ENCODE results near the gene NFE2.

DNA sequence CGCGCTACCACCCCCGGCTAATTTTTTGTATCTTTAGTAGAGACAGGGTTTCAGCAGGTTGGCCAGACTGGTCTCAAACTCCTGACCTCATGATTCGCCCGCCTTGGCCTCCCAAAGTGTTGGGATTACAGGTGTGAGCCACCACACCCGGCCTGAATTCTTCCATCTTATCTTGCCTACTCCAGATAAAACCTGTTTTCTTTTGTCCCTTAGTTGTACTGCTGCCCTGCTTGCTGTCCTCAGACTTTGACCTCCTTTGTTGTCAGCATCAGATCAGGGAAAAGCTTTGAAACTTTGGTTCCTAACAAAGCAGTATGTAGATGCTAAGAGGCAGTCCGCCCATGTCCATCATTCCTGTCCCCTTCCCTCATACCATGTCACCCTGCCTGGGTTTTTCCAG, 40.0 kb upstream of the NFE2 start:
- TF ChIP-seq EZH2 (IDR thresholded peaks at IDR 0.05; ENCODE audit: borderline replicate concordance, low read length) (no peak), CTCF (conservative IDR thresholded peaks at IDR 0.05 in 1 of 2, IDR thresholded peaks at IDR 0.05 in 1 of 2; ENCODE audit: extremely low read depth in 1 of 2, insufficient read depth in 1 of 2, low read depth in 1 of 2, low read length in 2 of 2) (no peak)

All from mammary epithelial cell (primary cell).